Motor neuron (in vitro differentiated cells): ENCODE results near the gene ADGRB2. TPM values are rescaled to one million over a fixed set of nuclear protein-coding genes. Genes with fewer than 3 reads are reported as not detected.

Experiments used
- ATAC-seq, 8 experiments: fragments of 200-7000 bp; cut with Tn5 transposase; replicated peaks in 6 of 8; 2 replicates each; pipeline ENCODE4 v1.8.0; 2021; ENCODE audit warnings: mild to moderate bottlenecking in 8 of 8, moderate library complexity in 8 of 8
- H3K27ac ChIP-seq, 2 donors: fragments of 250-450 bp; sonication (Bioruptor Pico); 2 replicates each; pipeline ENCODE4 v1.9.0; 2021; ENCODE audit warnings: antibody characterized with exemption in 2 of 2, mild to moderate bottlenecking in 2 of 2, moderate library complexity in 1 of 2
- H3K4me1 ChIP-seq, 2 donors: fragments of 250-450 bp; sonication (Bioruptor Pico); replicated peaks in 1 of 2; 2 replicates each; pipeline ENCODE4 v1.6.1; 2021; ENCODE audit warnings: antibody characterized with exemption in 2 of 2, mild to moderate bottlenecking in 2 of 2, moderate library complexity in 1 of 2
- H3K4me3 ChIP-seq, 5 donors: fragments of 250-450 bp; sonication (Bioruptor Pico); 2 replicates each; pipeline ENCODE4 v1.9.0; 2021; ENCODE audit warnings: antibody characterized with exemption in 5 of 5, mild to moderate bottlenecking in 5 of 5, moderate library complexity in 4 of 5
- WGBS, 10 experiments: fragments of 450-650 bp; shearing (Covaris generic); methylation state at CpG; one replicate each; pipeline ENCODE4 v1.0.0; 2022; 5-methylcytosine and 5-hydroxymethylcytosine counted together
- in situ Hi-C, 9 experiments: fragments of 400-800 bp; cut with MboI; loops; one replicate each; pipeline ENCODE4 v1.15.0; 2021; ENCODE audit warnings: low sequenced_read_pairs in 9 of 9, low pct_unique_long_range_greater_than_20kb in 2 of 9; ENCODE audit not compliant: unreplicated experiment in 9 of 9
- total RNA-seq, 8 experiments: library from RNA; unstranded; fragments of 300-600 nt; gene quantifications; 2 replicates each; pipeline versions ENCODE4 v1.2.3 to v1.2.4, GENCODE V29; 2022

Gene ADGRB2
- total RNA-seq, 8 experiments from 2014 or later, result 3.7 to 60.2 (median 35.4) TPM

DNA sequence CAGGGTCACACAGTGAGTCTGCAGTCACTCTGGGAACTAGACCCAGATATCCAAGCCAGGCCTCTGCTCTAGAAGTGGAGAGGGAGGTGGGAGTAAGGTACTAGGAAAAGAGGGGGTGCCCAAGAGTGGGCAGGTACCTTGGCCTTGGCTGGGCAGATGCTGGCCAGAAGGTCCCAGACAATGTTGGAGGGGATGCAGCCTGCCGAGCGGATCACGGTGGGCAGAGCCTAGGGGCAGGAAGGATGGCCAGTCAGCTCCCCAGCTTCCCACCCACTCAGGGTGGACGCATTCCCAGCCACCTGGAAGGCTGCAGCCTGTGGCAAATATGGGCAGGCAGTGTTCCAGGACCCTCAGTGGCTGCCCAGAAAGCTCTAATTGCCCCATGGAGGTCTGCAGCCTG, 28.4 kb upstream of the ADGRB2 start:
- no peak for ATAC-seq
- no peak overlapping the region for H3K4me3 ChIP-seq
- in situ Hi-C loops, result loop anchor here in 1 of 9 experiments (25.0 kb wide), 1 partner anchor 130 kb away; no protein-coding TSS in a partner anchor
- no peak overlapping the region for H3K27ac ChIP-seq
- peaks cover 9 to 13% of the 10 kb centered on the region in 2 donors for H3K4me1 ChIP-seq
- WGBS, 10 experiments, result 60 to 79% (median 70%) methylated on average over 1 to 4 of the region's 4 CpGs; no CpG with 5 or more reads in 7 of the 10 experiments

DNA sequence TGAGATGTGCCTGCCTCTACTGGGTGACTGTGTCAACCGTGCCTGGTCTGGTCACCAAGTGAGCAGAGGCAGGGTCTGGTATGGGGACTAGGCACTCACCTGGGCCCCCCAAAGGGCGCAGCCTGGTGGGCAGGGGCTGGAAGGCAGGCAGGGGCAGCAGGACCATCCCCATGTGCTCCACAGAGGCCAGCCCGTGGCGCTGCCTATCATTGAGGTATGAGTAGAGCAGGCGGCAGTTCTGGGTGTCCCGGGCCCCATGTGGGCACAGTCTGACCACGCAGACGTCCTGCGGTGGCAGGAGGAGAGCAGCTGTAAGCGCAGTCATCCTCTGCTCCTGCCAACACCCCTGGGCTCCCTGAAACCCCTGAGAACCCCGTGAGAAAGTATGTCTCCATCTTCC, 28.0 kb upstream of the ADGRB2 start:
- WGBS, 10 experiments, result 63 to 91% (median 81%) methylated on average over 1 to 9 of the region's 11 CpGs; no CpG with 5 or more reads in 6 of the 10 experiments
- H3K4me3 ChIP-seq, result no peak overlapping the region
- ATAC-seq, result no peak
- in situ Hi-C loops, result loop anchor here in 1 of 9 experiments (25.0 kb wide), 1 partner anchor 130 kb away; no protein-coding TSS in a partner anchor
- H3K27ac ChIP-seq, result no peak overlapping the region
- peaks cover 9 to 13% of the 10 kb centered on the region in 2 donors for H3K4me1 ChIP-seq

DNA sequence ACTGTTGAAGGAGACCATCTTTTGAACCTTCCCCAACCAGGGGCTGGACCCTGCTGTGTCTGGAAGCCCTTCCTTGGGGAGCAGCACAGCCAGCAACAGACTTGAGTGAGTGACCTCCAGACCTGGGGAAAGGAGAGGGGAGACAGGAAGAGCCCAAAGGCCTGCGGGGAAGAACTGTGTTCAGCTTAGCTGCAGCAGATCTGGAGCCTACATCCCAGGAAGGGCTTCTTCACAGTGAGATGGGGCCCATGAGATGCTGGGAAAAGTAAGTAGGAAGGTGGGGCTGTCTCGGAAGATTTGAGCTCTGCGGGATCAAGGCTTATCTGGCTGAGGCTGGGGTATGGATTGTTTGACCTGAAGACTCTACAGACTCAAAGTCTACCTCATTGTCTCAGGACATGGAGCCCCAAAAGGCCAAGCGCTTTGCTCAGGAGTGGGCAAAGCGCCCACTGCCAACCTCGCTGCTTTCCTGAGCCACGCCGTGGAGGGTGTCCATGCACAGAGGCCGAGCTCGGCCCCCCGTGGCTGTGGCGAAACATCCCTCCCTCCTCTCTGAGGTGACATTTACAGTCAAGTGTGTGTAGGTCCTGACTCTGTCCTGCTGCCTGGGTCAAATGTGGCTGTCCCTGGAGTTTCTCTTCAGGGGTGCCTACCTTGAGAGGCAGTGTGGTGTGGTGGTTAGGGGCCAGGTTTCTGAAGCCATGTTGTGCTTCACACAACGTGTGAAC, 27.2 kb upstream of the ADGRB2 start:
- 68 to 92% (median 88%) methylated on average over 2 to 11 of the region's 13 CpGs; no CpG with 5 or more reads in 4 of the 10 experiments for WGBS, 10 experiments
- no peak overlapping the region for H3K27ac ChIP-seq
- H3K4me1 ChIP-seq, result peaks cover 9 to 13% of the 10 kb centered on the region in 2 donors
- in situ Hi-C loops, result loop anchor here in 1 of 9 experiments (25.0 kb wide), 1 partner anchor 129 kb away; no protein-coding TSS in a partner anchor
- no peak overlapping the region for H3K4me3 ChIP-seq
- no peak for ATAC-seq

DNA sequence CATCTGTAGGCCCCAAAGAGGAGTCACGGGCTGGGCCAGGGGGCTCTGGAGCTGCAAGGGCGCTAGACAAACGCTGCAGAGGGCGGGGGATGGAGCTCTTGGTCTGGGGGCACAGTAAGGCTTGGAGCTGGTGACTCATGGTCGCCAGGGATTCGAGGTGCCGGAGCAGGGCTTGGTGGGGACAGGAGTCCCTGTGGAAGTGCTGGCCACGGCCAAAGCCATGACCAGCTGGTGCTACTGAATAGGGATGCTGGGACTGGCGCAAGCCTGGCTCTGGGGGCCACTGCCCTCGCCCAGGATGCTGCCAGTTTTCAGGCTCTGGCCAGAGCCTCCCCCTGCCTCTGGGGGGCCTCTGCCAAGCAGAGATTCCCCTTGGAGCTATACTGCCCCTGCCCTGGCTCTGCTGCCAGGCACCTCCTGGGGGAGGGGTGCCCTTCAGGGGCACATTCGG, 26.5 kb upstream of the ADGRB2 start:
- in situ Hi-C loops, result loop anchor here in 1 of 9 experiments (25.0 kb wide), 1 partner anchor 128 kb away; no protein-coding TSS in a partner anchor
- Histone ChIP-seq H3K4me1 (peaks cover 9 to 13% of the 10 kb centered on the region in 2 donors), H3K27ac (no peak overlapping the region), H3K4me3 (no peak overlapping the region)
- WGBS, 10 experiments, result 63 to 100% (median 80%) methylated on average over 1 to 3 of the region's 11 CpGs; no CpG with 5 or more reads in 5 of the 10 experiments
- no peak for ATAC-seq

DNA sequence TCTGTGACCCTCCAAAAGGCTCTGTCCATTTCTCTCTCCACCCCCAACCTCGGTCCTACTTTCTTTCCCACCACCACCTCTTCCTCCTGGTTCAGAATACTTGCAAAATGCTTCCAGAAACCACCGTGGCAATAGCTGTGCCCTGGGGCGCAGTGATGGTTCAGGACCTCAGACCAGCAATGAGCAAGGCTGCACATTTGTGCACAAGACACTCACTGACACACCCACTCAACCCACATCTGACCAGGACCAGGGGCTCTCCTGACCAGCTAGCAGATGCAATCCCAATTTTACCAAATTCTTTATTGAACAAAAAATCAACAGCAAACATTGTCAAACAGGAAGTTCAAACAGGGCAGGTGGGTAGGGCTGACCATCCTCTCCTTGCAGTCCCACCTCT, 26.0 kb upstream of the ADGRB2 start:
- no peak overlapping the region for H3K4me3 ChIP-seq
- ATAC-seq, result no peak
- H3K27ac ChIP-seq, result no peak overlapping the region
- 33 to 92% (median 82%) methylated on average over 1 to 3 of the region's 3 CpGs; no CpG with 5 or more reads in 4 of the 10 experiments for WGBS, 10 experiments
- in situ Hi-C loops, result loop anchor here in 1 of 9 experiments (25.0 kb wide), 1 partner anchor 128 kb away; no protein-coding TSS in a partner anchor
- H3K4me1 ChIP-seq, result peaks cover 12 to 15% of the 10 kb centered on the region in 2 donors

DNA sequence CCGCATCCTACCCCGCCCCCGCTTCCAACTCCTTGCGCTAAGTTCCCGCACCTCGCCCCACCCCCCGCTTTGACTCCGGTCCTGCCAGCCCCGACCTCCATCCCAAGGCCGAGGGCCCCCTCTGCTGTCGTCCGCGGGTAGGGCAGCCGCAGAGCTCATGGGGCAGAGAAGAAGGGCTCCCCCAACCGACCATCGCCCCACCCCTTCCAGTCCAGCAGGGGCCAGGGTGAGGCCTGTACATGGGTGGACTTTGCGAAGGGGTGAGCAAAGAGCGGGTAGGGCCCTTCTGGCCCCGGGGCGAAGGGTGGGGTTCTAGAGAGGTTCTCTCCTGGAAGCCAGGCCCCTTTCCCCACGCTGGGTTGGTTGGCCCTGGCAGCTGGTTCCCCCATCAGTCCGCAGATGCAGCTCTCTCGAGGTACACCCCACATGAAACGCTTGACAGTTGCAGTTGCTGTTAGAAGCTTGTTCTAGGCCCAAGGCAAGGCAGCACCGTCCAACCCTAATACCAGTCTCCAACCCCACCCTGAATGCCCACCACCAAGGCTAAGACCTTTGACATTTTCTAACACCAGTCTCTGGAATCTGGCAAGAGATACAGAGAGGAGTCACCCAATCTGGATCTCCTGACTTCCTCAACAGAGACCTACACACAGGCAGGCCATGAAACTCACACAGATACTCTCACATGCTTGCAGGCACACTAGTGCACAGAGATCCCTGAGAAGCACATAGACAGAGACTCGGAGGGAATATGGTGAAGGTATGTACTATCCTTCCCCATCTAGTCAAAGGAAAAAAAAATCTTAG, 25.3 kb upstream of the ADGRB2 start:
- WGBS, 10 experiments, result 10 to 100% (median 45%) methylated on average over 1 to 13 of the region's 26 CpGs; no CpG with 5 or more reads in 1 of the 10 experiments
- in situ Hi-C loops, result loop anchor here in 1 of 9 experiments (25.0 kb wide), 1 partner anchor 127 kb away; no protein-coding TSS in a partner anchor
- ATAC-seq, result peak; percentile 55 to 70 (median 66)
- Histone ChIP-seq H3K4me3 (peak overlapping the region; percentile 34 to 73 (median 45)), H3K4me1 (peaks cover 18 to 22% of the 10 kb centered on the region in 2 donors), H3K27ac (peak overlapping the region in 1 of 2 donors; percentile 84)

DNA sequence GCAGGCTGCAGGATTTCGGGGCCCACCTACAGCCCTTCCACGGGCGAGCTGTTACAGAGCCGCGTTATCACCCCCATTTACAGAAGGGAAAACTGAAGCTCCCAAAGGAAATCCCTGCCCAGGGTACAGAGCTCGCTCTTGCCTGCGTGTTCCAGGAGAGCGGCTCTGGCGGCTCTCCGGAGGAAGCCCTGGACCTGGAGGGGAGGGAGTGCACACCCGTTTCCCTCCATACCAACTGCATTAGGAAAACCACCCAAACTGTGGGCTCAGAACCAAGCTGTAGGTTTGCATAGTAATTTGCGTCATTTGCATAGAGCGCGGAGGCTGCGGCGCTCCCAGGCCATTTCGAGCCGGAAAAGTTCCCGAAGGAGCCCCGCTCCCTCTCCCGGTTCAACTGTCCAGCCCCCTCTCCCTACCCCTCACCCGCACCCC, 24.7 kb upstream of the ADGRB2 start:
- peak overlapping the region in 1 of 2 donors; percentile 84 for H3K27ac ChIP-seq
- in situ Hi-C loops, result loop anchor here in 1 of 9 experiments (25.0 kb wide), 1 partner anchor 127 kb away; no protein-coding TSS in a partner anchor
- 0 to 1% (median 0%) methylated on average over 2 to 11 of the region's 22 CpGs; no CpG with 5 or more reads in 7 of the 10 experiments for WGBS, 10 experiments
- peak; percentile 52 to 72 (median 63) for ATAC-seq
- peak overlapping the region; percentile 34 to 73 (median 45) for H3K4me3 ChIP-seq
- peaks cover 25% of the 10 kb centered on the region in 2 donors for H3K4me1 ChIP-seq

DNA sequence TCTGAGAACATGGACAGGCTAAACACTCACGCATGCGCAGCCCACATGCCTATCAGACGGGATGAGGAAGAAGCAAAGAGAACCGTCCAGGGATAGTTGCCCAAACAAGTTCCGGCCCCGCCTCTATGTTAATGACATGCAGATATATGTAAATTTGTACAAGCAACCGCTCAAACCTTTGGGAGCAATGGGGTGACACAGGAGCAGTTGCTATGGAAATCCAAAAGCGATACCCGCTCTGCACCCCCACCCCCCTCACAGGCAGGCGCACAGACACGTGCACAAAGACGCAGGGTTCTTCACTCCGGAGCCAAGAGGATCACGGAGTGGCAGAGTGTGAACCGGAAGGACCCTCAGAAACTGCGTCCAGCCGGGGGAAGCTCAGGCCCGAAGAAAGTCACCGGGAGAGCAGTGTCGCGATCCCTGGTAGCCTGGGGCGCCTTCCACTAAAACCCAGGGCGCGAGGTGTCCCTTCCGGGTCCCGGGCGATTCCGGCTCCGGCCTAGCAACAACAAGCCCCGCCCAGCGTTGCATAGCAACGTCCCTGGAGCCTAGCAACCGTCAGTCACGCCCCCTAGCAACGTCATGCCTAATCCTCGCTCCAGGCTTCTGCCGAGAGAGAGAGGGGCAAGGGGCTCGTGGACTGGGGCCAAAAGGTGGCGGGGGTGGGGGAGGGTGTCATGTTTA, 24.1 kb upstream of the ADGRB2 start:
- Histone ChIP-seq H3K27ac (peak overlapping the region; percentile 54 to 84), H3K4me1 (peaks cover 29 to 30% of the 10 kb centered on the region in 2 donors), H3K4me3 (peak overlapping the region; percentile 34 to 73 (median 45))
- peak; percentile 65 to 80 (median 72) for ATAC-seq
- WGBS, 10 experiments, result 0 to 9% (median 2%) methylated on average over 3 to 15 of the region's 39 CpGs; no CpG with 5 or more reads in 4 of the 10 experiments
- in situ Hi-C loops, result loop anchor here in 1 of 9 experiments (25.0 kb wide), 1 partner anchor 126 kb away; no protein-coding TSS in a partner anchor

DNA sequence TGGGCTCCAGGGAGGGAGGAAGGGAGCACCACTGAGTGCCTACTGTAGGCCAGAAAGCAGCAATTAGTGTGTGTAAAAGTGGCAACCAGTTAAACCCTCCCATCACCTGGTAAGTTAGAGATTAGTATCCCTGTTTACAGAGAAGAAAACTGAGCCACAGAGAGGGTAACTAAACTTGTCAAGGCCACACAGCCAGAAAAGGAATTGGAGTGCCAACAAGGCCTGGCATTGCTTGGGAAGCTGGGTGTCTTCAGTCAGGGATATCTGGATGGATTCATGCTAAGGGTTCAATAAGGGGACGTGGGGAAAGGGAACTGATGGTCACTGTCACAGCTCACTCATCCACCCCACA, 23.6 kb upstream of the ADGRB2 start:
- peaks cover 34 to 35% of the 10 kb centered on the region in 2 donors for H3K4me1 ChIP-seq
- no peak for ATAC-seq

DNA sequence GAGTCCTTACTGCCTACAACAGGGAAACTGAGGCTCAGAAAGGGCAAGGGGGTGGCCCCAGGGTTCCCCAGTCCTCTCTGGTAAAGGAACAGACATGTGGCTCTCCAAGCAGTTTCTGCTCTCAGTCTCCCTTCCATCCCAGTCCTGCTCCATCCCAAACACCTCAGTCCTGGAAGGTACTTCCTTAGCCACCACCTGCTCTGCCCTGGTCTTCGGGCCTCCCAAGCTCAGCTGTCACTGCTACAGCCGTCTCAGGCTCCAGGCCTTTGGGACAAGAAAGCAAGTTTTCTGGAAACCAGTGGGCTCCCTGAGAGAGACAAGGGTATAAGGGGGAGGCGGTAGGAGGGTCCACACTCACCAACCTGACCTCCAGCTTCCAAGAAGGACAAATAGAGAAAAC, 23.1 kb upstream of the ADGRB2 start:
- in situ Hi-C loops, result loop anchor here in 1 of 9 experiments (25.0 kb wide), 1 partner anchor 125 kb away; no protein-coding TSS in a partner anchor
- Histone ChIP-seq H3K4me3 (no peak overlapping the region), H3K27ac (no peak overlapping the region), H3K4me1 (peaks cover 39 to 40% of the 10 kb centered on the region in 2 donors)
- WGBS, 10 experiments, result 79 to 100% (median 88%) methylated on average over 1 to 3 of the region's 3 CpGs; no CpG with 5 or more reads in 3 of the 10 experiments
- no peak for ATAC-seq

More for the DNA sequence above, 23.6 kb upstream of the ADGRB2 start:
- peak overlapping the region in 1 of 2 donors; percentile 84 for H3K27ac ChIP-seq
- peak overlapping the region in 3 of 5 donors; percentile 45 to 73 (median 47) for H3K4me3 ChIP-seq
- in situ Hi-C loops, result loop anchor here in 1 of 9 experiments (25.0 kb wide), 1 partner anchor 125 kb away; no protein-coding TSS in a partner anchor
- 0 to 57% (median 40%) methylated on average over 1 of the region's 1 CpG; no CpG with 5 or more reads in 6 of the 10 experiments for WGBS, 10 experiments

DNA sequence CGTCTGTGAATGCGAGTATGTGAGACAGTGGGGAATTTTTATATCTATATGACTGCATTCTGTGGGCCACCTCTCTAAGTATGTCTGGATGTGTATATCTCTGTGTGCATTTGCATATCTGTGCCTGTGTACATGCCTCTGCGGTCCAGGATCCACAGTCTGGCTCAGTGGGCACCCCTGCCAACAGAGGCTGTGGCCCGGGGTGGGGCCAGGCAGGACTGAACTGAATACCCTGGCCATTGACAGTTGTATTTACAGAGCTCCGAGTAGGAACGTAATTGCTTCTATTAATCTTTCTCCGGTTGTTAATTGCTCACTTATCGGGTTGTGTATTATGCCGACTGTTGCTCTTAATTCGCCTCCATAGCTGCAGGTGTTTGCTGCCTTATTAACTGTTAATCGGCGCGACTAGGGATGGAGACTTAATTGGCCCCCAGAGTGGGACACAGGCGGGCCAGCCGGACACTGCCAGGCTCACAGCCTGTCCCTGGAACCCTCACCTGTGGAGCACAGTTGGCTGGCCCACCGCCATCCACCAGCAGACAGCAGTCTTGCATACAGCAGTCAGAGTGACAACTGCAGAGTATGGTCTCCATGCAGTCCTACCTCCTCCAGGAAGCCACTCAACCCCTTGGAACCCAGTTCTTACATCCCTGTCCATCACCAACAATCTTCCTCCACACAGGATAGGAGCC, 22.4 kb upstream of the ADGRB2 start:
- WGBS, 10 experiments, result 67 to 98% (median 90%) methylated on average over 1 to 11 of the region's 16 CpGs; no CpG with 5 or more reads in 2 of the 10 experiments
- no peak for ATAC-seq
- H3K4me3 ChIP-seq, result no peak overlapping the region
- H3K27ac ChIP-seq, result no peak overlapping the region
- peaks cover 46 to 48% of the 10 kb centered on the region in 2 donors for H3K4me1 ChIP-seq
- in situ Hi-C loops, result loop anchor here in 1 of 9 experiments (25.0 kb wide), 1 partner anchor 124 kb away; no protein-coding TSS in a partner anchor
